Central memory CD8-positive, alpha-beta T cell (primary cell): Measurements from ENCODE around the gene ARAF.

Source experiments
- ATAC-seq: fragments of 150-1000 bp; cut with Tn5 transposase; replicated peaks from 2 replicates; pipeline ENCODE4 v1.10.0; 2022; ENCODE audit warnings: mild to moderate bottlenecking, moderate FRiP score, moderate number of reproducible peaks; ENCODE audit not compliant: poor library complexity, severe bottlenecking; ENCODE audit errors: extremely low read depth
- DNase-seq, 2 donors: peaks; one replicate each; pipeline ENCODE4 v3.0.0; 2021; ENCODE audit warnings: low spot score in 2 of 2
- H3K27ac Mint-ChIP-seq: one replicate; pipeline ENCODE4 v1.8.0; 2022; ENCODE audit warnings: low read depth, mild to moderate bottlenecking, moderate library complexity, mixed read lengths
- H3K27me3 Mint-ChIP-seq: one replicate; pipeline ENCODE4 v1.8.0; 2022; ENCODE audit warnings: mixed read lengths
- H3K36me3 Mint-ChIP-seq: one replicate; pipeline ENCODE4 v1.8.0; 2022; ENCODE audit warnings: mild to moderate bottlenecking, moderate library complexity, mixed read lengths; ENCODE audit not compliant: insufficient read depth
- H3K4me1 Mint-ChIP-seq: one replicate; pipeline ENCODE4 v1.8.0; 2022; ENCODE audit warnings: mixed read lengths
- H3K4me3 Mint-ChIP-seq: one replicate; pipeline ENCODE4 v1.8.0; 2022; ENCODE audit warnings: mild to moderate bottlenecking, moderate library complexity, mixed read lengths
- H3K9me3 Mint-ChIP-seq: one replicate; pipeline ENCODE4 v1.8.0; 2022; ENCODE audit warnings: mixed read lengths

Gene ARAF

GRCh38 chrX:47581731-47582647, 21.0 kb downstream of the ARAF start, which contains the start of gene TIMP1:
Gene TIMP1 (plus strand): TSS chrX:47582436. CDS start chrX:47583416, 980 bp downstream.
- peak; percentile 93 for ATAC-seq
- H3K9me3 Mint-ChIP-seq: no peaks in the 10 kb centered on the region
- peak within 1 kb of the TSS; percentile 72 for H3K4me3 Mint-ChIP-seq
- no peaks in the 10 kb centered on the region for H3K27me3 Mint-ChIP-seq
- H3K36me3 Mint-ChIP-seq: peaks cover 1% of the 10 kb centered on the region
- peak within 1 kb of the TSS; percentile 62 for H3K27ac Mint-ChIP-seq
- peak; percentile 43 to 46 for DNase-seq
- peaks cover 27% of the 10 kb centered on the region for H3K4me1 Mint-ChIP-seq

- no peaks in the 10 kb centered on the region for H3K9me3 Mint-ChIP-seq
- H3K4me3 Mint-ChIP-seq: peak overlapping the region; percentile 72
- DNase-seq (no peak), ATAC-seq (no peak)
- H3K27ac Mint-ChIP-seq: peak overlapping the region; percentile 62
- no peaks in the 10 kb centered on the region for H3K27me3 Mint-ChIP-seq
- H3K36me3 Mint-ChIP-seq: no peaks in the 10 kb centered on the region
- H3K4me1 Mint-ChIP-seq: peaks cover 27% of the 10 kb centered on the region
Measured at GRCh38 chrX:47583240-47583861, 22.3 kb downstream of the ARAF start.

- no peak overlapping the region for H3K27ac Mint-ChIP-seq
- ATAC-seq (no peak), DNase-seq (no peak)
- no peaks in the 10 kb centered on the region for H3K36me3 Mint-ChIP-seq
- peaks cover 27% of the 10 kb centered on the region for H3K4me1 Mint-ChIP-seq
- H3K4me3 Mint-ChIP-seq: no peak overlapping the region
- no peaks in the 10 kb centered on the region for H3K27me3 Mint-ChIP-seq
- H3K9me3 Mint-ChIP-seq: no peaks in the 10 kb centered on the region
Measured at GRCh38 chrX:47584714-47585113, 23.7 kb downstream of the ARAF start.

- DNase-seq: no peak
- H3K27ac Mint-ChIP-seq: no peak overlapping the region
- no peaks in the 10 kb centered on the region for H3K27me3 Mint-ChIP-seq
Measured at GRCh38 chrX:47585273-47585672, 24.3 kb downstream of the ARAF start.

GRCh38 chrX:47586043-47586787, 25.2 kb downstream of the ARAF start:
- peak overlapping the region; percentile 29 for H3K27ac Mint-ChIP-seq
- H3K9me3 Mint-ChIP-seq: no peaks in the 10 kb centered on the region
- H3K4me1 Mint-ChIP-seq: peaks cover 27% of the 10 kb centered on the region
- H3K27me3 Mint-ChIP-seq: no peaks in the 10 kb centered on the region
- ATAC-seq: no peak
- H3K4me3 Mint-ChIP-seq: no peak overlapping the region
- H3K36me3 Mint-ChIP-seq: no peaks in the 10 kb centered on the region
- DNase-seq: no peak

More at GRCh38 chrX:47585273-47585672, 24.3 kb downstream of the ARAF start:
- Mint-ChIP-seq H3K4me3 (no peak overlapping the region), H3K4me1 (peaks cover 27% of the 10 kb centered on the region), H3K9me3 (no peaks in the 10 kb centered on the region), H3K36me3 (no peaks in the 10 kb centered on the region)
- ATAC-seq: no peak

GRCh38 chrX:47587091-47587891, 26.3 kb downstream of the ARAF start:
- DNase-seq (no peak), ATAC-seq (no peak)
- H3K27ac Mint-ChIP-seq: no peak overlapping the region
- H3K4me1 Mint-ChIP-seq: peaks cover 18% of the 10 kb centered on the region
- H3K9me3 Mint-ChIP-seq: no peaks in the 10 kb centered on the region
- H3K36me3 Mint-ChIP-seq: no peaks in the 10 kb centered on the region
- no peak overlapping the region for H3K4me3 Mint-ChIP-seq
- no peaks in the 10 kb centered on the region for H3K27me3 Mint-ChIP-seq

- Mint-ChIP-seq H3K27me3 (no peaks in the 10 kb centered on the region), H3K36me3 (no peaks in the 10 kb centered on the region), H3K4me3 (no peak overlapping the region), H3K9me3 (no peaks in the 10 kb centered on the region), H3K27ac (no peak overlapping the region), H3K4me1 (peaks cover 10% of the 10 kb centered on the region)
- ATAC-seq (no peak), DNase-seq (no peak)
Measured at GRCh38 chrX:47587906-47588735, 27.1 kb downstream of the ARAF start.

GRCh38 chrX:47590984-47591383, 30.0 kb downstream of the ARAF start:
- no peaks in the 10 kb centered on the region for H3K27me3 Mint-ChIP-seq
- H3K4me3 Mint-ChIP-seq: no peak overlapping the region
- ATAC-seq (no peak), DNase-seq (no peak)
- H3K9me3 Mint-ChIP-seq: no peaks in the 10 kb centered on the region
- no peaks in the 10 kb centered on the region for H3K36me3 Mint-ChIP-seq
- H3K4me1 Mint-ChIP-seq: no peaks in the 10 kb centered on the region
- H3K27ac Mint-ChIP-seq: no peak overlapping the region

- Mint-ChIP-seq H3K36me3 (no peaks in the 10 kb centered on the region), H3K9me3 (peaks cover 6% of the 10 kb centered on the region), H3K4me1 (no peaks in the 10 kb centered on the region), H3K4me3 (no peak overlapping the region), H3K27ac (no peak overlapping the region), H3K27me3 (no peaks in the 10 kb centered on the region)
- DNase-seq (no peak), ATAC-seq (no peak)
Measured at GRCh38 chrX:47593522-47593921, 32.5 kb downstream of the ARAF start.

GRCh38 chrX:47595716-47596251, 34.8 kb downstream of the ARAF start:
- no peak for ATAC-seq

GRCh38 chrX:47596256-47596655, 35.3 kb downstream of the ARAF start:
- no peaks in the 10 kb centered on the region for H3K36me3 Mint-ChIP-seq
- no peak for ATAC-seq
- H3K4me1 Mint-ChIP-seq: no peaks in the 10 kb centered on the region
- no peak overlapping the region for H3K27ac Mint-ChIP-seq
- no peak overlapping the region for H3K4me3 Mint-ChIP-seq
- peaks cover 6% of the 10 kb centered on the region for H3K9me3 Mint-ChIP-seq
- DNase-seq: no peak
- no peaks in the 10 kb centered on the region for H3K27me3 Mint-ChIP-seq

More at GRCh38 chrX:47595716-47596251, 34.8 kb downstream of the ARAF start:
- no peaks in the 10 kb centered on the region for H3K4me1 Mint-ChIP-seq
- peaks cover 6% of the 10 kb centered on the region for H3K9me3 Mint-ChIP-seq
- no peaks in the 10 kb centered on the region for H3K27me3 Mint-ChIP-seq
- no peak overlapping the region for H3K27ac Mint-ChIP-seq
- no peak overlapping the region for H3K4me3 Mint-ChIP-seq
- no peak for DNase-seq
- no peaks in the 10 kb centered on the region for H3K36me3 Mint-ChIP-seq
